ENCODE measurements around the gene NDFIP1. TPM values are rescaled to one million over a fixed set of nuclear protein-coding genes. Genes with fewer than 3 reads are reported as not detected.

The NDFIP1 gene
- total and polyA plus RNA-seq, 2 of the 8 experiments (the other 6 are each of a cell fraction or from before 2014, with no cell fraction given), result 8.8 to 27.1 TPM

- Histone ChIP-seq H2BK12ac (ENCODE audit: low read depth, low read length) (peak overlapping the region; percentile 20; the same call in 1 of the 2 replicates), H4K5ac (ENCODE audit: insufficient read length, low read depth, low read length) (peak overlapping the region; percentile 18), H4K8ac (ENCODE audit: extremely low read depth, insufficient read depth, low read length) (no peak overlapping the region; the same call in 1 of the 2 replicates), H3K23me2 (ENCODE audit: low read depth, low read length) (no peaks in the 10 kb centered on the region), H3K4ac (replicated peaks; ENCODE audit: insufficient read length, low read depth, low read length) (no peak overlapping the region), H3K14ac (ENCODE audit: insufficient read length) (no peak overlapping the region), H2AFZ (ENCODE audit: low read length) (no peak overlapping the region), H3K4me1 (replicated peaks in 1 of 4; ENCODE audit: control insufficient read depth in 3 of 4, insufficient read depth in 4 of 4, low read length in 3 of 4) (peaks cover 8 to 16% (median 11%) of the 10 kb centered on the region in 4 experiments; a peak in 6 of 7 replicates), H2BK15ac (ENCODE audit: low read length) (no peak overlapping the region), H3K56ac (replicated peaks; ENCODE audit: insufficient read length, low read depth, low read length) (no peak overlapping the region), H3K27ac (ENCODE audit: low read depth, low read length) (peak overlapping the region; percentile 71; the same call in 1 of the 2 replicates), H3K9me3 (ENCODE audit: insufficient read depth in 2 of 2, low read depth in 1 of 2, low read length in 1 of 2) (no peaks in the 10 kb centered on the region), H2BK120ac (replicated peaks; ENCODE audit: low read depth, low read length) (peak overlapping the region; percentile 98), H3K27me3 (replicated peaks in 1 of 4; ENCODE audit: control insufficient read depth in 3 of 4, extremely low read depth in 1 of 4, insufficient read depth in 3 of 4, low read length in 3 of 4) (no peaks in the 10 kb centered on the region), H3K79me1 (ENCODE audit: low read depth, low read length) (no peaks in the 10 kb centered on the region), H2AK5ac (ENCODE audit: low read depth, low read length) (no peak overlapping the region), H4K91ac (replicated peaks; ENCODE audit: insufficient read length, low read length) (peak overlapping the region; percentile 94), H3K9ac (replicated peaks in 1 of 4; ENCODE audit: extremely low read depth in 1 of 4, low read depth in 3 of 4, low read length in 3 of 4) (no peak overlapping the region; a peak in 3 of 7 replicates), H3K18ac (ENCODE audit: extremely low read depth, low read length) (0 out of 2 replicates have a peak overlapping the region, but pooled peaks have one; percentile 65), H3K79me2 (ENCODE audit: control insufficient read depth in 1 of 2, insufficient read depth in 2 of 2, low read length in 2 of 2) (no peaks in the 10 kb centered on the region), H3K36me3 (ENCODE audit: control insufficient read depth in 2 of 4, insufficient read depth in 4 of 4, low read length in 3 of 4) (no peaks in the 10 kb centered on the region), H3K23ac (ENCODE audit: insufficient read length) (no peak overlapping the region), H2BK20ac (ENCODE audit: low read length) (peak overlapping the region; percentile 89; the same call in 1 of the 2 replicates), H3K4me2 (ENCODE audit: insufficient read depth in 1 of 2, low read depth in 2 of 2, low read length in 2 of 2) (no peak overlapping the region), H2BK5ac (ENCODE audit: low read depth, low read length) (peak overlapping the region; percentile 41; the same call in 1 of the 2 replicates), H3K4me3 (ENCODE audit: extremely low read depth in 1 of 4, insufficient read depth in 2 of 4, low read depth in 3 of 4, low read length in 4 of 4) (no peak overlapping the region), H4K20me1 (replicated peaks in 1 of 2; ENCODE audit: control insufficient read depth in 1 of 2, insufficient read depth in 2 of 2, low read length in 2 of 2) (no peaks in the 10 kb centered on the region)
- ChIA-PET POLR2A (ENCODE audit: partially characterized antibody) (interaction anchor here (0.8 to 1.6 kb wide), 4 partner anchors 9 to 32 kb away, joined by 3 to 5 read pairs (median 3); no protein-coding TSS in a partner anchor), CTCF (ENCODE audit: partially characterized antibody) (interaction anchor here (0.6 to 1.7 kb wide), 10 partner anchors 11 to 538 kb away, joined by 3 to 6 read pairs (median 4); no protein-coding TSS in a partner anchor)
- DNase-seq (ENCODE audit: low read depth in 1 of 2, low spot score in 2 of 2), result no peak
- no peak for FAIRE-seq
- WGBS, 2 experiments (ENCODE audit: extremely low coverage in 1 of 2, insufficient coverage in 1 of 2, insufficient read length in 1 of 2, insufficient replicate concordance in 2 of 2, low coverage in 1 of 2, low lambda C conversion rate in 2 of 2, missing lambda C conversion rate in 1 of 2), result 23% methylated on average over 2 of the region's 3 CpGs; no CpG with 5 or more reads in 1 of the 2 experiments
- TF ChIP-seq BCL11A (IDR thresholded peaks at IDR 0.05; ENCODE audit: low read depth in 2 of 2, low read length in 2 of 2), result peak in 1 of 2 experiments; percentile 24
- peak in 1 of 2 experiments; percentile 85; a peak in 1 of 3 replicates for TF ChIP-seq EP300 (IDR thresholded peaks at IDR 0.05; ENCODE audit: borderline replicate concordance in 1 of 2, low read depth in 2 of 2, low read length in 2 of 2)
- peak; percentile 50 for TF ChIP-seq E2F6 (IDR thresholded peaks at IDR 0.05)
- TF ChIP-seq MAX (IDR thresholded peaks at IDR 0.05), result peak; percentile 37; the same call in 1 of the 2 replicates
- TF ChIP-seq TBP (IDR thresholded peaks at IDR 0.05; ENCODE audit: low read depth, low read length), result peak; percentile 55
- TF ChIP-seq RAD21 (IDR thresholded peaks at IDR 0.05 in 1 of 2, conservative IDR thresholded peaks at IDR 0.05 in 1 of 2; ENCODE audit: low read depth in 2 of 2, low read length in 2 of 2), result peak in 1 of 2 experiments; percentile 22; a peak in 2 of 4 replicates
- TF ChIP-seq SP1 (IDR thresholded peaks at IDR 0.05; ENCODE audit: low read depth, low read length), result 0 out of 2 replicates have a peak, but pooled peaks have one; percentile 30
- peak in 1 of 2 experiments; percentile 49; a peak in 2 of 3 replicates for TF ChIP-seq POLR2A (IDR thresholded peaks at IDR 0.05; ENCODE audit: control extremely low read depth in 1 of 2, low read depth in 2 of 2, low read length in 2 of 2)
- TF ChIP-seq TCF12 (IDR thresholded peaks at IDR 0.05; ENCODE audit: low read depth, low read length), result peak; percentile 91
- TF ChIP-seq RNF2 (IDR thresholded peaks at IDR 0.05; ENCODE audit: borderline replicate concordance, low read depth, low read length, missing control alignments, poor library complexity, severe bottlenecking), result no peak
- TF ChIP-seq POLR2AphosphoS5 (IDR thresholded peaks at IDR 0.05; ENCODE audit: low read depth, low read length), result no peak; the same call in 1 of the 2 replicates
These were observed 66.5 kb downstream of the NDFIP1 start for GRCh38 chr5:142175039-142175438.
